Measurements from ENCODE around the gene ABCC8. TPM values are rescaled to one million over a fixed set of nuclear protein-coding genes. Genes with fewer than 3 reads are reported as not detected.
A peak's percentile ranks its signal among the peaks of the same experiment; 100 is the strongest.

ABCC8 gene
- total RNA-seq, 1 experiment from 2014 or later = not detected

DNA sequence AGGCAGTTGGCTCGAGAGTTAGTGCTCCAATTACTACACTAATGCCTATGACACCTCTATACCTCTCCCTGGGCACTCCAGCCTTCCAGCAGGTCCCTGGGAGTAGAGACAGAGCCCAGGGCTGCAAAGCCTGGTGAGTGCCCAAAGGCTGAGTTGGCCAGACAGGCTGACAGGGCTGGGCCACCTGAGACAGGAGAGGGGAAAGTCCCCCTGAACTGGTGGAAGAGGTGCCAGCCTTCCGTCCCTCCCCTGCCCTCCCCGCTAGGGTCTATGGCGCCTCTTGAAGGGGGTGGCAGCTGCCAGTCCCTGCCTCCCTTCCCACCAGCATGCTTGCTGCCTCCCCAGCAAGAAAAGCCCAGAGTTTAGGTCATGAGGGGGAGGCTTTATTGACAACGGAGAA lies 91.2 kb downstream of the ABCC8 start:
- POLR2A ChIA-PET (ENCODE audit: unreplicated experiment) = no interaction called here

DNA sequence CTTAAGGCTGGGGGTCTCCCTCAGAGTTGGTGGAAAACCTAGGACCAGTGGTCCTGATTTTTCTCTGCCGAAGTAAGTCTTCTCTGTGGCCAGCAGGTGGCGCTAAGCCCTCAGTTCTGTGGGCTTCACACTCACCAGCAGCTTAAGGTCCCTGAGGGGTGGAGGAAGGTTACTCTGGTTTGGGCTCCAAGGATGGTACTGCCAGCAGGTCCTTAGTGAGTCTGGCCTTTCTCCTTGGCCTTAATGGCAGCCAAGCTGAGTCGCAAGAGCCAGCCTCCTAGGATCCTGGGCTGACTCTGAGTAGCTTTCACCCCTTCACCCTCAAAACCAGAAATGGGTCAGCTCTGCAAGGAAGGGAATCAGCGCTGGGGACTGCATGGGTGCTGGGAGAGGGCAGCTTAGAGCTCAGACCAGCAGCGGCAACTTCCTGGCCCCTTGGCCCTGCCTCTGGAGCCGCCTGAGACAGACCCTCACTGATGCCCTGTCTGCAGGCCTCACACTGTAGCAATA lies 92.6 kb downstream of the ABCC8 start:
- no peak overlapping the region for H3K4me3 ChIP-seq

More for the DNA sequence above, 91.2 kb downstream of the ABCC8 start:
- Histone ChIP-seq H3F3A (ENCODE audit: insufficient read depth, low read depth) (0 out of 2 replicates have a peak, but pooled peaks cover 5% of the 10 kb centered on the region), H3K36me3 (ENCODE audit: low read depth) (no peaks in the 10 kb centered on the region), H3K4me1 (replicated peaks; ENCODE audit: insufficient read depth) (no peaks in the 10 kb centered on the region), H3K4me2 (no peak overlapping the region), H3K9me3 (ENCODE audit: insufficient read depth, low read depth) (no peaks in the 10 kb centered on the region), H3K4me3 (no peak overlapping the region), H4K20me1 (ENCODE audit: insufficient read depth) (peaks cover 6% of the 10 kb centered on the region; the same call in 1 of the 2 replicates), H3K27me3 (ENCODE audit: insufficient read depth, low read depth) (no peaks in the 10 kb centered on the region; the same call in 1 of the 2 replicates), H3K27ac (no peak overlapping the region), H3K79me2 (ENCODE audit: low read depth) (no peaks in the 10 kb centered on the region), H2AFZ (no peak overlapping the region), H3K9me2 (ENCODE audit: insufficient read depth) (no peaks in the 10 kb centered on the region)
- TF ChIP-seq CTCF (conservative IDR thresholded peaks at IDR 0.05) (no peak), EZH2 (IDR thresholded peaks at IDR 0.05; ENCODE audit: low read depth) (no peak)
- CTCF ChIA-PET = no interaction called here
- no peak for DNase-seq
- BruUV-seq (replicated peaks) = no TSS peak
- intact Hi-C loops (cut with micrococcal nuclease; ENCODE audit: unreplicated experiment) = loop anchor here (2.0 to 5.0 kb wide), 2 partner anchors 155 to 592 kb away; no protein-coding TSS in a partner anchor

GRCh38 chr11:17383461-17383860 lies 93.2 kb downstream of the ABCC8 start:
- intact Hi-C loops (cut with micrococcal nuclease; ENCODE audit: unreplicated experiment) = no loop called here
- POLR2A ChIA-PET (ENCODE audit: unreplicated experiment) = no interaction called here
- CTCF ChIA-PET = interaction anchor here (1.1 kb wide), 1 partner anchor 121 kb away, joined by 6 read pairs; no protein-coding TSS in a partner anchor

More for the DNA sequence above, 92.6 kb downstream of the ABCC8 start:
- H4K20me1 ChIP-seq (ENCODE audit: insufficient read depth) = peaks cover 6% of the 10 kb centered on the region; the same call in 1 of the 2 replicates
- no peaks in the 10 kb centered on the region for H3K27me3 ChIP-seq (ENCODE audit: insufficient read depth, low read depth)
- no peaks in the 10 kb centered on the region for H3K36me3 ChIP-seq (ENCODE audit: low read depth)
- ChIA-PET CTCF (interaction anchor here (0.5 to 1.3 kb wide), 4 partner anchors 87 to 591 kb away, joined by 3 to 6 read pairs (median 4); no protein-coding TSS in a partner anchor), POLR2A (ENCODE audit: unreplicated experiment) (no interaction called here)
- DNase-seq = peak; percentile 54 to 60
- no TSS peak for BruUV-seq (replicated peaks)
- H3K4me1 ChIP-seq (replicated peaks; ENCODE audit: insufficient read depth) = no peaks in the 10 kb centered on the region
- H2AFZ ChIP-seq = no peak overlapping the region
- H3K79me2 ChIP-seq (ENCODE audit: low read depth) = no peaks in the 10 kb centered on the region
- TF ChIP-seq EZH2 (IDR thresholded peaks at IDR 0.05; ENCODE audit: low read depth) (no peak), CTCF (conservative IDR thresholded peaks at IDR 0.05) (peak; percentile 95)
- no peak overlapping the region for H3K27ac ChIP-seq
- H3F3A ChIP-seq (ENCODE audit: insufficient read depth, low read depth) = no peaks in the 10 kb centered on the region
- intact Hi-C loops (cut with micrococcal nuclease; ENCODE audit: unreplicated experiment) = loop anchor here (2.0 kb wide), 1 partner anchor 153 kb away; no protein-coding TSS in a partner anchor
- H3K9me2 ChIP-seq (ENCODE audit: insufficient read depth) = no peaks in the 10 kb centered on the region
- H3K4me2 ChIP-seq = no peak overlapping the region
- H3K9me3 ChIP-seq (ENCODE audit: insufficient read depth, low read depth) = no peaks in the 10 kb centered on the region

More at GRCh38 chr11:17383461-17383860, 93.2 kb downstream of the ABCC8 start:
- Histone ChIP-seq H3K27me3 (ENCODE audit: insufficient read depth, low read depth) (no peaks in the 10 kb centered on the region), H4K20me1 (ENCODE audit: insufficient read depth) (peaks cover 6% of the 10 kb centered on the region; the same call in 1 of the 2 replicates), H3K79me2 (ENCODE audit: low read depth) (no peaks in the 10 kb centered on the region), H3F3A (ENCODE audit: insufficient read depth, low read depth) (no peaks in the 10 kb centered on the region), H3K9me3 (ENCODE audit: insufficient read depth, low read depth) (no peaks in the 10 kb centered on the region), H3K27ac (no peak overlapping the region), H3K9me2 (ENCODE audit: insufficient read depth) (no peaks in the 10 kb centered on the region), H3K36me3 (ENCODE audit: low read depth) (no peaks in the 10 kb centered on the region), H3K4me1 (replicated peaks; ENCODE audit: insufficient read depth) (no peaks in the 10 kb centered on the region), H3K4me3 (no peak overlapping the region), H2AFZ (no peak overlapping the region), H3K4me2 (no peak overlapping the region)
- TF ChIP-seq EZH2 (IDR thresholded peaks at IDR 0.05; ENCODE audit: low read depth) (no peak), CTCF (conservative IDR thresholded peaks at IDR 0.05) (no peak)
- no TSS peak for BruUV-seq (replicated peaks)
- DNase-seq = no peak
